Stimulated activated CD8-positive, alpha-beta memory T cell treated with anti-CD3 and anti-CD28 coated beads, Interleukin-7, amount 100 ng/mL, for 4 hours (primary cell): Measurements from ENCODE around the gene CATSPERB.
"Not testable (repeated sequence)": the region's sequence is repeated elsewhere in the genome, so short reads cannot be mapped to it uniquely, and the experiment has no call there.

Experiments used
- DNase-seq, 2 donors: peaks; one replicate each; pipeline ENCODE4 v3.0.0-alpha.2; 2020; ENCODE audit warnings: low read depth in 2 of 2

The CATSPERB gene, protein sequence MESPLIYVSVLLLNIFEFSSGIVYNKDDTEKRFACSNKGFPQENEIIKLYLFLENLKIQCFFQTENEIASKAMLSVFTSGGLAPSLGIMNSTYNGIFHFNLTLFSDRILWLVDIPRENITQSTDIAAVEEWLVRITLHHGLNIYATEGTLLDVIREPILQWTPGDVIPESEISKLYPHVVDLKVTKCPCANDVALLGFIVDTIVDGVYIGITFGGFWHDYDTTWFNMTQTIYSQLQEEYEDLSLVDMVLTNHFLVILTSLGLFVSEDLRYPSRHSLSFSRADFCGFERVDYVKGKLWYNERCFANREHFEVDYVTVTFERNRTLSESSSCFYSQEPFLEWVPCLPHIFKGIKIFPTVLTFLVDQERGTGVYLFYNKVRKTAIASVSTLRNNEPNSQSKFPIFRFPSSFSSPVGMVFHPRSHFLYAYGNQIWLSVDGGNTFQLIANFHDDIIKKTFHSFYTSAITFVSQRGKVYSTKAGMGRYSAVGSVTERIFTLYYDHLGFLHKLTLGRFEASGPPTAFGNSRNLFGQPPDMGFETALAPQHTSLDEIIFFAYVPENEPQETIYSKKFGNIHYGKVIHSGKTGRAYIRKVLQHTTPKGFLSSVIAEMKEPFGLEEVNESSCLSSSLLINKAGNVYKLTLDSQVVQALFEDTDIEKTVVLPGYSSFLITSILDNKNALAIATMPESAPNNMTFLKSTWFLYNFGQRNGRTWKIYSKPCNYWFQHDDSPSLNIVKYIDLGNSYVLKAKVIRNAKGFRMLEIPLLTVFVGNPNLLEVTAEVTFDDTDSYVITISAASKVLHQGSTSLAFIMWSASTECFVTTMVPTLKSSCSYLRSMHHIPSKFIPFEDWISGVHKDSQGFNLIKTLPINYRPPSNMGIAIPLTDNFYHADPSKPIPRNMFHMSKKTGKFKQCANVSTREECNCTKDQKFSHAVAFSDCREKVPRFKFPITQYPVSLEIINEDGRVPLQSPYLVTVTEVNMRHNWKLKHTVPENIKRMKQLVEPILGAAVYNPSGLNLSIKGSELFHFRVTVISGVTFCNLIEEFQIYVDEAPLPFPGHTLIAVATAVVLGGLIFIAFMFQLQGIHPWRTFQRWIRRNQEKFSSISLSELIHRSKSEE

DNA sequence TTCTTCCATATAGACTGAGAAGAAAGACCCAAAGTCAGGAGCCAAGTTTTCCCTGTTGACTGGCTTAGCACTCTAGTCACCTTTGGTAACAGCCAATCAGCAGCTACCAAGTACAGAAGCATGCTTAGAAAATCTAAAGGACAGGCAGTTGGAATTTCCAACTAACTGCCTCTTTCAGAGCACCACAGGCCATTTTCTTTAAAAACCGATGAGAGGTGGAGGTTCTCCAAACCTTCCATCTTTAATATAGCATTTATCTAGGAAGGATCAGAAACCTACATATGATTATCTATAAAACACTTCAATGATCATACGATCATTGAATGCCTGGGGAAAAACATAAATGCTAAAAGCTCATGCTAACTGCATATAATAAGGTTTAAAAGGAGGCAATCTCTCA, at the start of gene CATSPERB:
TSS of gene CATSPERB (minus strand) at position 101 of the 400 bp plus-strand sequence. CDS start 2,607 bp downstream, outside the sequence.
- no peak for DNase-seq

DNA sequence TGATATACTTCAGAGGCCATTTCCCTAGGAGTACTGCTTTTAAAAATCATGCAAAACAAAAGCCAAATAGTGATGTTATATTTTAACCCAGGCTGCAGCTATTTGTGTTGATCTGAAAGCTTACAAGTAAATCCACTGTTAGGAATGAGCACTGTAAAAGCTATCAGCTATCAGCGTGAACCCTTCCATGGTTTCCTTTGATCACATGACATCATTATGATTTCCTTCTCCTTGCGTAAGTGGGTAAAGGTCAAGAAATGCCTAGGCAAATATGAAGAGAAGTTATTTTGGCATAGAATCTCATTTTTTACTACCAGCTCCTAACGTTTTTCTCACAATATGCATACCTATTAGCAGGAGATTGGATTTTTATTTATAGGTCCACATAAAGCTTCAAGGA, 48.6 kb upstream of the CATSPERB start:
- no peak for DNase-seq

DNA sequence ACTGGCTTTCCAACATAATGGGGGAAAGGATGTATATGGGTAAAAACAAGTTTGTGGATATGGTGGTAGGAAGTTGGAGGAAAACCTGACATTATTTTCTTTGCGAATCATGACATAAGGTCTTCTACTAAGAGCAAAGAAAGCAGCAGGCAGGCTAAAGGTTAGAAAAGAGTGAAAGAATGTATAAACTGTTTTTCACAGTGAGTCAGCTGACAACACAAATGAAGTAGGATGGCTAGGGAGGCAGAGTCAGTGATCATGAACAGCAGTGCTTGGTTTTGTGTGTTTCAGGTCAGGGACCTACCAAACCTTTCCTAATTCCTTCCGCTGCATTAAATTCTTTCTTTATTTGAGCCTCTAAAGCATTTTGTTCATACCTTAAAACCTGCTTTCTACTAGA, 46.3 kb upstream of the CATSPERB start:
- DNase-seq, result no peak

DNA sequence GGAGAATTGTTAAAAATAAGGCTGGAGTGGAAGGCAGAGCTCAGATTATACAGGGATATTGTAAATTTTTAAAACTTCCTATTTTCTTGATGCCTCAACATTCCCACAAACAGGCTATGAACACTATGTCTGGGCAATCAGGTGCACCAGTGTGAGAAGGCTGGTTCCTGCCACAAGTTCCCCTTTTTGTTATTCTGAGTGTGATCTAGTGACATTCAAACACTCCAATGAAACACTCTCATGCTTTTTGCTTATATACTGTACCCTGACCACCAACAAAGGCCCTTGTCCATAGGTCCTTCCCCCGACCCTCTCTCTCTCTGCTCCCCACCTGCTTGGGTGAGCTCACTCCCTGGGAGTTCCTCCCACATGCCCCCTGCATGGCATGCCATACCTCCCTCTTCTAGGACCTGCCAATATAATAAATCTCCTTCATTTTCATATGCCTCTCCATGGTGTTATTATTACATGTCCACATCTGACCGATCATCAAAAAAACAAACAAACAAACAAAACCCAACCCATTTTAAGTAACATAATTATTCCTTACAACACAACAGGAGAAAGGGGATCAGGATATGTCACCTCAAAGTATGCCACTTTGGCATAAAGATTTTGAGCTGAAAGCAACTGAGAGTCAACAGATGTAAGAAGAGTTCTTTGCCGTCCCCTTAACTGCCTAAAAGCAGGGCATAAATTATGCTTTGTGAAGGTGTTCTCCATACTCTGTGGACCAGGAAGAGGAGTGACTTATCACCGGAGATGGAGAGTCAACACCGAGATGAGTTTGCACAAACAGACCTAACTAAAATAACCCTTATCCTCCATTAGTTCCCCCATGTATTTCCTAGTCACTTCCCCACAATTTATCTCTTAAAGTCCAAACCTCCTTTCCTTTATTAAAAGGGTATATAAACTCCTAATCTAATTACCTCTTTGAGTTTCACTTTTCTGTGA, 42.5 kb upstream of the CATSPERB start:
- DNase-seq, result no peak

DNA sequence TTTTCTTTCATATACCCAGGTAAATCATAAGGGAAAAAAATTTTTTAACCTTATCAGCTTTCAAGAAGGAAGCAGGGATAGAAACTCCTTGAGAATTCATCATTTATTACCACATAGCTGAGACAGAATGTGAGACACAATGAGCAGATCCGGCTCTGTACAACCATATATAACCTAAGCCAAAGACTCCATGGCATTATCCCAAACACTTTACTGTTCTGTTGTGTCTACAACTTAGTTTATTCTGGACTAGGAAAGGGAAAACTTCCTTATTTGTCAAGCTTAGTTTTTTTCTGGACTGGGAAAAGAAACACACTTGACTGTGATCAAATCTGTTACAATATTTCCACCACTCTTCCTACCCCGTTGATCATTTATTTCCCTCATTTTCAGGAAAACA, 38.3 kb upstream of the CATSPERB start:
- no peak for DNase-seq

DNA sequence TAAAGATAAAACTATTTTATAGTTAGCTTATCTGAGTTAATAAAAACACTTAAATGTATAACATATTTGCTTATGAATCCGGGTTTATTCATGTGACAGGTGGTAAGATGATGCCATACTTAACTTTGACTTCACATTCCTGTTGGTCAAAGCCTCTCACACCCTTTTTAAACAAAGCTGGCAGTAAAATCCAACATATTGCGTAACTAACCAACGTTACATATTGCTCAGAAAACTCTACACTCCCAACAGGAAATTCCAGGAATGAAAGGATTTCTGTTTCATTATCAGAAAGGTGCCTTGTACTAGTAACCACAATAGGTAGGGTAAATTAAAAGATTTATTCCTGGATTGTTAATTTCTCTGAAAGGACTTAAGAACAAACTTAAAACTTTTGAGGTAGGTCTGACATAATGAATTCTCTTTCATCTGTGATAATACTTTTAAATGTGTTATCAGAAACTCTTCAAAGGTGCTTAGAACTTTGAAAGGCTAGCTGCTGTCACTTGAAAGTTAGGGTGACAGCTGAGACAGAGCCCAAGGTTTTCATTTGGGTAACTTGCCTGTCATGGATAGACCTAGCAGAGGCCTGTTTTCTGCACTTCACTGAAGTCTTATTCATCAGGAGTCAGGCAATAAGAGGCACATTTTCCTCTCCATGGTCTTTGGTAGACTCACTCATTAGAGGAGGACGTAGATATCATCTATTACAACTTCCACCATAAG, 23.8 kb upstream of the CATSPERB start:
- no peak for DNase-seq

DNA sequence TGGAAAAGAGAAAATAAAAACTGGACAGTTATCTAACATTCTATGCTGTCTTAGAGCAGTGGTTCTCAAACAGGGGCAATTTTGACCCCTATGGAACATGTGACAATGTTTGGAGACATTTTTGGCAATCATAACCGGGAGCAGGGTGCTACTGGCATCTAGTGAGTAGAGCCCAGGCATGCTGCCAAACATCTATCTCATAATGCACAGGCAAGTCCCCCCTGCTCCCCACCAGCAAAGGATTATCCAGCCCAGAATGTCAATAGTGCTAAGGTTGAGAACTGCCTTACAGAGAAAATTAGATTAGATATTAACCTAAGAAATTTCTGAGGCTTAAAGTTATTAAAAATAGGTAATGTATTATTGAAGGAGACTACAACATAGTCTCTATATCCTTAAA, 22.9 kb upstream of the CATSPERB start:
- DNase-seq, result no peak

DNA sequence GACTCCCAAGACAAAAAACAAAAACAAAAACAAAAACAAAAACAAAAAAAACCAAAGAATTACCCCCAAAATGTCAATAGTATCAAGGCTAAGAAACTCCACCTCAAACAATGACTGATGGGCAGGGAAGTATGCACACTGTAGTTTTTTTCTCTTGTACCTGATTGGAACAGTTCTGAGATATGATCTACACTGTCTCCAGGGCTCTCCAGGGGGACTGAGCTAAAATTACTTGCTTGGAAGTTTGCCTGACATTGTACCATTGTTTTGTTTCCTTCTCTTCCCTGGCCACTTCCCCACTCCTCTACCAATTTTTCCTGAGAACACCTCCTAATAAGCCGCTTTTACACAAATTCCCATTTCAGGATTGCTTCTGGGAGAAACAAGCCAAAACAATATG, 22.3 kb upstream of the CATSPERB start:
- DNase-seq, result no peak

DNA sequence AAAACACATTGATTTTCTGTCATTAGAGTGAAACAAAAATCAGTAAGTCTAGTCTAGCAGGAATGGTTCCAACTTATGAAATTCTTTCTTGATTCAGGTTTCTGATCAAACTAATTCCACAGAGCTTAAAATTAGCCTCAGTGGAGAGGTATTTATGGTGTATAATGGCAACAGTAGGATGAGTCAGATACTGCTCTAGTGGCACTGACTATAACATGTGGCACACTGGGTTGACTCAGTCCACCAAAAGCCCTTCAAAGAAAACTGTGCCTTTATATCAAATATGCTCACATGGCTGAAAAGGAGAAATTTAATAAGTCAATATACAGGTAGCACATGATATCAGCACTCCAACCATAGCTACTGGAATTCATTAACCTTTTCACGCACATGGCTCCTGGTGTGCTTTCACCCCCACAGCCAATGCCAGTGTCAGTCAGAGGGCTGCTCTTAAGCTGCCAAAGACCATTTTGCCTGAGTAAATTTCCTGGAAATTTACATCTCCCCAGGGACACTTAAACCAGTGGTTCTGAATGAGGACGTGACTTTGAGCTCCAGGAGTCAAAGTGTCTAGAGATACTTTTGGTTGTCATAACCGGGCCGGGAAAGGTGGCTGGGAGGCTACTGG, 21.7 kb upstream of the CATSPERB start:
- DNase-seq, result no peak

DNA sequence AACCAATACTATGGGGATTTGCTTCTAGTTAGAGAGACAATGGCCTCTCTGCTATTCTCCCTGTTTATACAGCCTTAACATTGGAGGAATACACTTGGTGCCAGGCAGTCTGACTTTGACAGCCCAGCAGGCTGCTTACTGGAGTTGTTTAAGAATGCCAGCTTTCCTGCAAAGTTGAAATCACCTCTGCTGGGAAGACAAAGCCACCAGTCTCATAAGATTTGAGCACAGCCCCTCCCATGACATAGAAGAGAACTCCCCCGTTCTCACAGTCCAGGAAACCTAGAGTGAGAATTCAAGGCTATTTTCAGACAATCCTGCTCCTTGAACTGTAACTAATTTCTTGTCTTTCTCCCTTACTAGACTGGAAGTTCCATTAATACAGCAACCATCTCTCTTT, 21.1 kb upstream of the CATSPERB start:
- DNase-seq, result no peak

DNA sequence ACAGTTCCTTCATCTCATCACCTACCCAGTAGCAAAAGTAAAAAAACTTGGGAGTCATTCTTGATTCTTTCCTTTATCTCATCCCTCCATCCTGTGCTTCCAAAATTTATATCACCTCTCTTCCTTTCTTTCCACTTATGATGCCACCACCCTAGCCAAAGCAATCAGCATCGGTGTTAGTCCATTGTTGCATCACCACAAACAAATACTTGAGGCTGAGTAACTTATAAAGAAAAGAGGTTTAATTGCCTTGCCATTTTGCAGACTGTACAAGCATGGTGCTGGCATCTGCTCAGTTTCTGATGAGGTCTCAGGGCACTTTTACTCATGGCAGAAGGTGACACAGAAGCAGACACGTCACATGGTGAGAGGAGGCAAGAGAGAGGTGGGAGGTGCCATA, 19.8 kb upstream of the CATSPERB start:
- DNase-seq, result no peak

DNA sequence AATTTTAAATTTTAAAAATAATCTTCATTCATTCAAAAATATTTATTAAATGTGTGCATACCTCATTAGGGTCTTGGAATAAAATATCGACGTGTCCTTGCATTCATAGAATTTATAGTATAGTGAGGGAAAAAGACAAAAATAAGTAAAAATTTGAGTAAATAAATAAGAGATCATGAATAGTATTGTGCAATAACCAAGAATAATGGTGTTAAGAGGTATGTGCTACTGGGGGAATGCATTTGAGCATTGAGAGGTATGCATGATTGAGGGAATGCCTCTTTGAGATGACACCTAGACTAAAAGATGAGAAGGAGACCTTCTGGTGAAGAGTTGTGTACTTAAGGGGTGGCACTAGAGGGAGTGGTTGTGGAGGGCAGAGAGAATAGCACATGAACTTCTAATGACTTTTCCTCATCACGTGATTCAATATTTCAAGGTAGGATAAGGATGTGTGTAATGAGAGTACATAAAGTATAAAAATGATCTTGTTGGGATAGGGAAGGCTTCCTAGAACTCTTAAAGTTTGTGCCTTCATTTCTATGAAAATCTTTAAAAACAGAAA, 18.8 kb upstream of the CATSPERB start:
- no peak for DNase-seq

DNA sequence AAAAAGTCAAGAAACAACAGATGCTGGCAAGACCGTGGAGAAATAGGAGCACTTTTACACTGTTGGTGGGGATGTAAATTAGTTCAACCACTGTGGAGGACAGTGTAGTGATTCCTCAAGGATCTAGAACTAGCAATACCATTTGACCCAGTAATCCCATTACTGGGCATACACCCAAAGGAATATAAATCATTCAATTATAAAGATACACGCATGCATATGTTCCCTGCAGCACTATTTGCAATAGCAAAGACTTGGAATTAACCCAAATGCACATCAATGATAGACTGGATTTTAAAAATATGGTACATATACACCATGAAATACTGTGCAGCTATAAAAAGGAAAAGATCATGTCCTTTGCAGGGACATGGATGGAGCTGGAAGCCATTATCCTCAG, 18.0 kb upstream of the CATSPERB start:
- DNase-seq, result no peak

DNA sequence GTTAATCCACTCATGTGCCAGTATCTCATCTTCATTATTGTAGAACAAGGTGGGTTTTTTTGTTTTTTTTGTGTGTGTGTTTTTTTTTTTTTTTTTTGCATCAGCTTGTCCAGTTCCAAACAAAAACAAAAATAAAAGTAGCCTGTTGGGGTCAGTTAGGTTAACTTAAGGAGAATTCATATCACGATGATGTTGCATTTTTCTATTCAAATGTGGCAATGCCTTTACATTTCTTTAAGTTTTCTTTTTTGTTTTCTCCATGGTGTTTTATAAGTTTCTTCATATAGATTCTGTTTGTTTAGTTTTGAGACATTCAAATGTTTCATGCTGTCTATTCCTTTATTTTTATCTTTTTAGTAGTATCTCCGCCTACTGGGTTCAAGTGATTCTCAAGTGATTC, 16.2 kb upstream of the CATSPERB start:
- DNase-seq, result no peak

DNA sequence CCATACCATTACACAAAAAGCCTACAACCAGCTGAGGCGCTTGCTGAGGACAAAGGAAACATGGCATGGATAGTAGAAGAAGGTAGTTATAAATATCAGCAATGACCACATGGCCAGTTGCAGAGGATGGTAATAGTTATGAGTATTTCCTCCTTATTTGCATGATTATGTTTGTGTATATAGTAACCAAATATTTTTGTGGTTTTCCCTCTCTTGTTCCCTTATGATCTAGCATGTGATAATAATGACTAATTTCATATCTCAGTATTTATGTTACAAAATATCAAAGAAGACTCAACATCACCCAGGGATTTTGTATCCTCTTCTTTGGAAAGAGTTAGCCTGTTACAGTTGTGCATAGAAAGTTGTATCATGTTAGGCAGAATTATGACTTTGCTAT, 13.5 kb upstream of the CATSPERB start:
- no peak for DNase-seq

DNA sequence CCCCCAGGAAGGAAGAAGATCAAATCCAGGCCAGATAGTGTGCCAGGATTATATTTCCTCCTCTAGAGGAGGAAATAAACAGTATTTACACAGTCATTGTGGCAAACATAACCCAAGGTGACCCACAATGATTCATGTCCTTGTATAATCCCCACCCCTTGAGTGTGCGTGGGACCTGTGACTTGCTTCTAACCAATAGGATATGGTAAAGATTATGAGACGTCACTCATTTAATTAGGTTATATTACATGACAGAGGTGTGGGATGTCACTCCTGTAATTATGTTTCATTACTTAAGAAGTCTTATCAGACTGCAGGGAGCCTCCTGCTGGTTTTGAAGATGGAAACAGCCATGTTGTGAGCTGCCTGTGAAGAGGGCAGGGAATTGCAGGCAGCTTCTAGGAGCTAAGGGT, 12.2 kb upstream of the CATSPERB start:
- no peak for DNase-seq

DNA sequence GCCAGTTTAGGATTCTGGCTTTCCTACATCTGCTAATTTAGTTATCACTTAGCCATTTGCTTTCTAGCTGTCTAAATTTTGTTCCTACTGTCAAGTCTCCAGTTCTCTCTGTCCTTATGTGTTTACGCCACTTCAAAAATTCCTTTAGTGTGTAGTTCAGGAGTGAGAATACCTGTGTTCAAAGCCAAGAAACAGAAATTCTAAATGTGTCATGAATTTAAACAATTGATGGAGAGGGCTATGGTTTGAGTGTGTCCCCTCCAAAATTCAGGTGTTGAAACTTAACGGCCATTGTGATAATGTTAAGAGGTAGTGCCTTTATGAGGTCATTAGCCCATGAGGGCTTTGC, 11.4 kb upstream of the CATSPERB start:
- no peak for DNase-seq

DNA sequence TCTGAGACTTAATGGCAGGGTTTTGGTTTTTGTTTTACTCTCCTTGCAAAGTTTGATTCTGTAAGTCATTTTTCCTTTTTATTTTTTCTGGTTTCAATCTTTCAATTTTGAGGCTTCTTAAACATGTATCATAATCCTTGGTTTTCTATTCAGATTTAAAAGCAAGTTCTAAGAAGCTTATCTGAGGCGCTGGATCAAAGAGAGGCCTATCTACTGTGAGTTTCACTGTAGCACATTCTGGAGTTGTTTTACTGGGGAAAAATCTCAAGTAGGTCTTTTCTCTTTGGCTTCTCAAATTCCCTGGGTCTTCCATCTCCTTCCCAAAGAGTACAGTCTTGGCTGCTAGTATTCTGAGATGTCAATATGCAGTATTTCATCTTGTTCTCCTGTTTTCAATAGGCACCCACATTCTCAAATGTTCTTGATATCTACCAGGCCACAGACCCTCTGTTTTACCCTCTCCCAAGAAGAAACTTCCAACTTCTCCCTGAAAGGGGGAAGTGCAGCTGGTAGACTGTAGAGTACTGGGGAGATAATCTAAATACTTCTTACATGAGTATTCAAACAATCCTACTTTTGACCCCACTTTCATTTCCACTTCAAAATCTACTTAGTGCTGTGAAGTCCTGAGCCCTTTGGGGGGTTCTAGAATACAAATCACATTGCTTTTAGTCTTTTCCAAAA, 10.9 kb upstream of the CATSPERB start:
- DNase-seq, result no peak

DNA sequence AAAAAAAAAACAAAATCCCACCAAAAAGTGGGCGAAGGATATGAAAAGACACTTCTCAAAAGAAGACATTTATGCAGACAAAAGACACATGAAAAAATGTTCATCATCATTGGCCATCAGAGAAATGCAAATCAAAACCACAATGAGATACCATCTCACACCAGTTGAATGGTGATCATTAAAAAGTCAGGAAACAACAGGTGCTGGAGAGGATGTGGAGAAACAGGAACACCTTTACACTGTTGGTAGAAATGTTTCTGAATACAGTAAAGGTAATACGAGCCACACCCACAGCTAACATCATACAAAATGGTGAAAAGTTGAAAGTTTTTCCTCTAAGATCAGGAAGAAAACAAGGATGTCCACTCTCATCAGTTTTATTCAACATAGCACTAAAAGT, 8.0 kb upstream of the CATSPERB start:
- DNase-seq, result not testable (repeated sequence)
